Gastrocnemius medialis (tissue), 4 donors: ENCODE data around the gene PNLIPRP3. TPM values are rescaled to one million over a fixed set of nuclear protein-coding genes. Genes with fewer than 3 reads are reported as not detected.

ENCODE experiments used
- ATAC-seq, 2 donors: fragments of 150-250 bp; one replicate each; pipeline ENCODE4 v1.9.1; 2016
- DNase-seq, 2 donors: peaks; one replicate each; pipeline ENCODE4 v3.0.0-alpha.2; 2019
- H3K27ac ChIP-seq, 4 donors: fragments of 200-600 bp; sonication (generic); 1 replicate in 1 of 4; 2 replicates in 3 of 4; pipeline ENCODE4 v1.5.1; 2016 to 2018; ENCODE audit warnings: mild to moderate bottlenecking in 2 of 4, moderate library complexity in 1 of 4
- H3K27me3 ChIP-seq, 3 donors: fragments of 200-600 bp; sonication (generic) in 2 of 3; 1 replicate in 1 of 3; 2 replicates in 2 of 3; pipeline versions ENCODE4 v1.5.1 to v1.6.0; 2016 to 2019; ENCODE audit warnings: mild to moderate bottlenecking in 1 of 3, moderate library complexity in 1 of 3
- H3K36me3 ChIP-seq, 2 donors: fragments of 200-600 bp; sonication (generic) in 1 of 2; one replicate each; pipeline ENCODE4 v1.5.1; 2017 to 2018
- H3K4me1 ChIP-seq, 2 donors: fragments of 200-600 bp; sonication (generic) in 1 of 2; one replicate each; pipeline ENCODE4 v1.5.1; 2016 to 2017; ENCODE audit warnings: mild to moderate bottlenecking in 2 of 2
- H3K4me3 ChIP-seq, 4 donors: fragments of 200-600 bp; sonication (generic) in 3 of 4; 1 replicate in 1 of 4; 2 replicates in 3 of 4; pipeline ENCODE4 v1.5.1; 2016 to 2019; ENCODE audit warnings: mild to moderate bottlenecking in 2 of 4
- H3K9me3 ChIP-seq, 3 donors: fragments of 200-600 bp; sonication (generic) in 2 of 3; 1 replicate in 1 of 3; 2 replicates in 2 of 3; pipeline ENCODE4 v1.5.1; 2016 to 2019
- CTCF ChIP-seq, 5 experiments: fragments of 450-650 bp in 3 of 5; fragments of 200-600 bp in 2 of 5; sonication (generic) in 2 of 5; IDR thresholded peaks in 4 of 5; conservative IDR thresholded peaks in 1 of 5; 1 replicate in 4 of 5; 2 replicates in 1 of 5; pipeline ENCODE4 v1.5.1; 2016 to 2019; ENCODE audit warnings: antibody characterized with exemption in 5 of 5, mild to moderate bottlenecking in 3 of 5, moderate library complexity in 3 of 5
- POLR2A ChIP-seq, 2 donors: fragments of 450-650 bp; IDR thresholded peaks; one replicate each; pipeline ENCODE4 v1.6.1; 2017; ENCODE audit warnings: antibody characterized with exemption in 2 of 2, mild to moderate bottlenecking in 2 of 2, moderate library complexity in 2 of 2
- in situ Hi-C, 4 donors: fragments of 200-750 bp; cut with MboI; loops; one replicate each; pipeline versions ENCODE4 v1.15.0 to v1.8.0; 2017; ENCODE audit warnings: low sequenced_read_pairs in 4 of 4
- intact Hi-C: fragments of 100-400 bp; cut with DNase I; formaldehyde crosslinking; loops from one replicate; pipeline ENCODE4 v1.15.1; 2023; ENCODE audit warnings: low total_unique reads
- total RNA-seq, 4 donors: library from RNA; depleted of rRNA; stranded (reverse); fragments of >200 nt; gene quantifications; one replicate each; pipeline versions ENCODE4 v1.1.0 to v1.2.3, GENCODE V29; 2016

The PNLIPRP3 gene
- total RNA-seq, 4 donors from 2014 or later, result not detected

- intact Hi-C loops (no loop called here), in situ Hi-C loops (no loop called here)
- Histone ChIP-seq H3K4me1 (no peaks in the 10 kb centered on the region), H3K27ac (no peak overlapping the region), H3K9me3 (no peaks in the 10 kb centered on the region), H3K4me3 (no peak overlapping the region), H3K36me3 (no peaks in the 10 kb centered on the region), H3K27me3 (no peaks in the 10 kb centered on the region)
- TF ChIP-seq POLR2A (IDR thresholded peaks at IDR 0.05) (no peak), CTCF (IDR thresholded peaks at IDR 0.05 in 4 of 5, conservative IDR thresholded peaks at IDR 0.05 in 1 of 5) (peak in 1 of 5 experiments; percentile 24)
- no peak for ATAC-seq
- DNase-seq, result no peak
These were observed 62.5 kb downstream of the PNLIPRP3 start for GRCh38 chr10:116490028-116490662.

GRCh38 chr10:116504786-116505185 is 77.1 kb downstream of the PNLIPRP3 start:
- DNase-seq (no peak), ATAC-seq (no peak)
- no peaks in the 10 kb centered on the region for H3K27me3 ChIP-seq
- no peak overlapping the region for H3K27ac ChIP-seq
- H3K4me1 ChIP-seq, result no peaks in the 10 kb centered on the region
- no peak overlapping the region for H3K4me3 ChIP-seq
- in situ Hi-C loops, result no loop called here
- H3K9me3 ChIP-seq, result no peaks in the 10 kb centered on the region
- intact Hi-C loops, result no loop called here
- H3K36me3 ChIP-seq, result no peaks in the 10 kb centered on the region
- TF ChIP-seq CTCF (IDR thresholded peaks at IDR 0.05 in 4 of 5, conservative IDR thresholded peaks at IDR 0.05 in 1 of 5), result no peak
- no peak for TF ChIP-seq POLR2A (IDR thresholded peaks at IDR 0.05)

- no peaks in the 10 kb centered on the region for H3K4me1 ChIP-seq
- ATAC-seq (no peak), DNase-seq (no peak)
- no peaks in the 10 kb centered on the region for H3K36me3 ChIP-seq
- H3K27ac ChIP-seq, result no peak overlapping the region
- in situ Hi-C loops, result no loop called here
- H3K27me3 ChIP-seq, result no peaks in the 10 kb centered on the region
- intact Hi-C loops, result no loop called here
- TF ChIP-seq CTCF (IDR thresholded peaks at IDR 0.05 in 4 of 5, conservative IDR thresholded peaks at IDR 0.05 in 1 of 5) (no peak), POLR2A (IDR thresholded peaks at IDR 0.05) (no peak)
- H3K4me3 ChIP-seq, result no peak overlapping the region
- no peaks in the 10 kb centered on the region for H3K9me3 ChIP-seq
These were observed 82.9 kb downstream of the PNLIPRP3 start for GRCh38 chr10:116510565-116510964.

GRCh38 chr10:116511365-116511764 is 83.7 kb downstream of the PNLIPRP3 start:
- no peak for ATAC-seq
- intact Hi-C loops (no loop called here), in situ Hi-C loops (no loop called here)
- no peak overlapping the region for H3K4me3 ChIP-seq
- DNase-seq, result no peak
- TF ChIP-seq CTCF (IDR thresholded peaks at IDR 0.05 in 4 of 5, conservative IDR thresholded peaks at IDR 0.05 in 1 of 5) (no peak), POLR2A (IDR thresholded peaks at IDR 0.05) (no peak)
- H3K9me3 ChIP-seq, result no peaks in the 10 kb centered on the region
- H3K27me3 ChIP-seq, result no peaks in the 10 kb centered on the region
- H3K4me1 ChIP-seq, result no peaks in the 10 kb centered on the region
- no peaks in the 10 kb centered on the region for H3K36me3 ChIP-seq
- H3K27ac ChIP-seq, result no peak overlapping the region
